AG10803 (cell line): ENCODE data around the gene HERC4.

Experiments used
- DNase-seq: peaks from one replicate; pipeline ENCODE4 v3.0.0; 2010; ENCODE audit warnings: low read depth
- H3K4me3 ChIP-seq: 2 replicates; pipeline ENCODE4 v1.5.1; 2011; ENCODE audit warnings: mild to moderate bottlenecking, low read length, control low read depth
- TF ChIP-seq, protein P1 (sequence below): conservative IDR thresholded peaks from 2 replicates; pipeline ENCODE4 v1.5.1; 2011; ENCODE audit warnings: mild to moderate bottlenecking, low read length, control low read depth, inconsistent platforms

Gene HERC4

DNA sequence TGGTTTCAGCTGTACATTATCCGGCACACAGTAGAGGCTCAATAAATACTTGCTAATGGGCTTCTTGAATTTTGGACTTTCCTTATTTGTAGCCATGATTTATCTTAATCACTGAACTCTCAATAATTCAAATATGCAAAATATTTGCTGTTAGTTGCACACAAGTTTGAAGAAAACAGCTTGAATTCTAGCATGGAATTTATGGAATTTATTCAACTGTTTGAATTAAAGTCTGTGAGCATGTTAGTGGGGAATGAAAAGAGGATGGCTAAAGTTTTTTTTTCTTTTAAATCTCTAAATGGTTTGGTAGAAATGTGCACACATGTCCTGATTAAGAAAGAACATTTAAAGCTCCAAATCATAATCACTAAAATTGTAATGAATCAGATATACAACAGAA lies 148.1 kb downstream of the HERC4 start:
- DNase-seq, result peak; percentile 66
- H3K4me3 ChIP-seq, result no peak overlapping the region
- TF ChIP-seq, protein P1, sequence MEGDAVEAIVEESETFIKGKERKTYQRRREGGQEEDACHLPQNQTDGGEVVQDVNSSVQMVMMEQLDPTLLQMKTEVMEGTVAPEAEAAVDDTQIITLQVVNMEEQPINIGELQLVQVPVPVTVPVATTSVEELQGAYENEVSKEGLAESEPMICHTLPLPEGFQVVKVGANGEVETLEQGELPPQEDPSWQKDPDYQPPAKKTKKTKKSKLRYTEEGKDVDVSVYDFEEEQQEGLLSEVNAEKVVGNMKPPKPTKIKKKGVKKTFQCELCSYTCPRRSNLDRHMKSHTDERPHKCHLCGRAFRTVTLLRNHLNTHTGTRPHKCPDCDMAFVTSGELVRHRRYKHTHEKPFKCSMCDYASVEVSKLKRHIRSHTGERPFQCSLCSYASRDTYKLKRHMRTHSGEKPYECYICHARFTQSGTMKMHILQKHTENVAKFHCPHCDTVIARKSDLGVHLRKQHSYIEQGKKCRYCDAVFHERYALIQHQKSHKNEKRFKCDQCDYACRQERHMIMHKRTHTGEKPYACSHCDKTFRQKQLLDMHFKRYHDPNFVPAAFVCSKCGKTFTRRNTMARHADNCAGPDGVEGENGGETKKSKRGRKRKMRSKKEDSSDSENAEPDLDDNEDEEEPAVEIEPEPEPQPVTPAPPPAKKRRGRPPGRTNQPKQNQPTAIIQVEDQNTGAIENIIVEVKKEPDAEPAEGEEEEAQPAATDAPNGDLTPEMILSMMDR, result no peak

DNA sequence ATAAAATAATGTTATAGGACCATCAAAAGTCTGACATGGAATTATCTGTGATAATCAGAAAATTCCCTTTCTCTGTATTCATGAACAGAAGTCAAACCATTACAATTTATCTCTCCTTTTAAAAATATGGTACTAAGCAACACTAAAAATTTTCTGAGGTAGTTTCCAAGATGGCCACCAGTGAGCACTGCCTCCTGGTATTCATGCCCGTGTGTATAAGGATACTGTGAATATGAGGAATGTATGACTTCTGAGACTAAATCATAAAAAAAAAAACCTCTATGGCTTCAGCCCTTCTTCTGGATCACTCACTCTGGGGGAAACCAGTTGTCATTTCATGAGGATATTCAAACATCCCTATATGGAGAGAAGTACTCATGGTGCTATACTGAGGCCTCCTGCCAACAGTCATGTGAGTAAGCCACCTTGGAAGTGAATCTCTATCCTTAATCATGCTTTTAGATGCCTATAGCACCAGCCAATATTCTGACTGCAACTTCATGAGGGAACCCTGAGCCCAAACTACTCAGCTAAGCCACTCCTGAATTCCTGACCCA lies 149.6 kb downstream of the HERC4 start:
- TF ChIP-seq, protein P1, result no peak

DNA sequence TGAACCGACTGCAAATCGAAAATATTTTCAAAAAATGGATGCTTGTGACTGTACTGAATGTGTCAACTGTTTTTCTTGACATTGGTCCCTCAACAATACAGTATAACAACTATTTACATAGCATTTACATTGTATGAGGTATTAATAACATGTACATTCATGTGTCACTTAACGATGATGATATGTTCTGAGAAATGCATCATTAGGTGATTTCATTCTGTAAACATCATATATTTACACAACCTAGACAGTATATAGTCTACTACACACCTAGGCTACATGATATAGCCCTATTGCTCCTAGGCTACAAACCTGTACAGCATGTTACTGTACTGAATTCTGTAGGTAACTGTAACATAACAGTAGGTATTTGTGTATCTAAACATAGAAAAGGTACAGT lies 150.9 kb downstream of the HERC4 start:
- TF ChIP-seq, protein P1, result no peak
- DNase-seq, result no peak

More for the DNA sequence above, 149.6 kb downstream of the HERC4 start:
- H3K4me3 ChIP-seq, result no peak overlapping the region
- DNase-seq, result peak; percentile 79

DNA sequence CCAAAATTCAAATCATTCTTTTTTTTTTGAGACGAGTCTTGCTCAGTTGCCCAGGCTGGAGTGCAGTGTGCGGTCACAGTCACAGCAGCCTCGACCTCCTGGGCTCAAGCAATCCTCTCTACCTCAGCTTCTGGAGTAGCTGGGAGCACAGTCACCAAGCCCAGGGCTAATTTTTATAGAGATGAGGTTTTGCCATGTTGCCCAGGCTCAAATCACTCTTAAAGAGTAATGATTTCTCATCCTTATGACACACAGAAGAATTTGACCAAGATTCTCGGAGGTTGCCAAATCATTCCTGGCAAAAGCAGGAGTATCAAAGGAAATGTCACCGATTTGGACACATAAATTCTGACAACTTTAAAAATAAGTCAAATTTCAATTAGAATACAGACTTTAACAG lies 151.5 kb downstream of the HERC4 start:
- DNase-seq, result peak; percentile 56
- TF ChIP-seq, protein P1, result no peak
- H3K4me3 ChIP-seq, result no peak overlapping the region

More for the DNA sequence above, 150.9 kb downstream of the HERC4 start:
- no peak overlapping the region for H3K4me3 ChIP-seq

DNA sequence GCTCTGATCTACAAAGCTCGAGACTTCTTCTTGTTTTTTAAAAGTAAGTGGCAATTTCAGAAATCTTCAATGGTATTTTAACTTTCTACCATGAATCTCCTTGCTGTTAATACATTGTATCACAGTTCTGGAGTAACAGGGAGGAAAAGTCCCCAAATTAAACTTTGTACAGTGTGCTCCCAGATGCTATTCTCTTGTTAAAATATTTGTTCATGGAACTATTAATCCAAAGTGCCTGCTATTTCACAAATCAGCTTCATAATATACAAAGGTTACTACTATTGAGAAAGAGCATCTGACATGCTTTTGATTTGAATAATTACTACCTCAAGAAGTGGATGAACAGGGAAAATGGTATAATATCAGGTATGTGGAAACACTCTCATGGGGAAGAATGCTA lies 154.0 kb downstream of the HERC4 start:
- H3K4me3 ChIP-seq, result no peak overlapping the region
- DNase-seq, result no peak
- TF ChIP-seq, protein P1, result no peak

DNA sequence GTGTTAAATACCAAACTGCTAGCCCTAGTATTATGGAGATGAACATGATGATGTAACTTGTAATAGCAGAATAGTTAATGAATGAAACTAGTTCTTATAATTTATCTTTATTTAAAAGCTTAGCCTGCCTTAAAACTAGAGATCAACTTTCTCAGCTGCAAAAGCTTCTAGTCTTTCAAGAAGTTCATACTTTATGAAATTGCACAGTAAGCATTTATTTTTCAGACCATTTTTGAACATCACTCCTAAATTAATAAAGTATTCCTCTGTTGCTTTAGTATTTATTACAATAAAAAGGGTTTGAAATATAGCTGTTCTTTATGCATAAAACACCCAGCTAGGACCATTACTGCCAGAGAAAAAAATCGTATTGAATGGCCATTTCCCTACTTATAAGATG lies 157.4 kb downstream of the HERC4 start:
- no peak for DNase-seq

DNA sequence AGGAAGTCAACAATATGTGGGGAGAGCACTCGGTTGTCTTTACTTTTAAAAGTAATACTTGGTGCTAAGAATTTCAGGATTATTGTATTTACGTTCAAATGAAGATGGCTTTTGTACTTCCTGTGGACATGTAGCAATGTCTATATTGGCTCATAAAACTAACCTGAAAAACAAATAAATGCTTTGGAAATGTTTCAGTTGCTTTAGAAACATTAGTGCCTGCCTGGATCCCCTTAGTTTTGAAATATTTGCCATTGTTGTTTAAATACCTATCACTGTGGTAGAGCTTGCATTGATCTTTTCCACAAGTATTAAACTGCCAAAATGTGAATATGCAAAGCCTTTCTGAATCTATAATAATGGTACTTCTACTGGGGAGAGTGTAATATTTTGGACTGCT lies 157.9 kb downstream of the HERC4 start:
- no peak for DNase-seq
- TF ChIP-seq, protein P1, result no peak
- no peak overlapping the region for H3K4me3 ChIP-seq

More for the DNA sequence above, 157.4 kb downstream of the HERC4 start:
- TF ChIP-seq, protein P1, result no peak
- H3K4me3 ChIP-seq, result no peak overlapping the region
